SK-N-MC (cell line): ENCODE measurements around the gene RIN1.

Experiments used
- EZH2 ChIP-seq: fragments of 200-600 bp; sonication (generic); IDR thresholded peaks from one replicate; pipeline ENCODE4 v1.6.1; 2017; ENCODE audit warnings: antibody characterized with exemption
- FOXP2 ChIP-seq: optimal IDR thresholded peaks from 2 replicates; pipeline ENCODE3; 2011; ENCODE audit warnings: mild to moderate bottlenecking, moderate library complexity; ENCODE audit not compliant: insufficient read depth; ENCODE audit errors: extremely low read length, control extremely low read depth
- POLR2AphosphoS5 ChIP-seq: IDR thresholded peaks from 2 replicates; pipeline ENCODE4 v1.6.1; 2012; ENCODE audit warnings: mild to moderate bottlenecking, low read depth, low read length, borderline replicate concordance

- no peak for TF ChIP-seq EZH2
- no peak for TF ChIP-seq POLR2AphosphoS5
- no peak for TF ChIP-seq FOXP2
Measured at GRCh38 chr11:66330931-66331330, 5.3 kb downstream of the RIN1 start.
